SHP77 treated with DMSO at 0.1 percent for 48 hours (cell line): ENCODE measurements around the gene CRTC3.

Experiments used
- DNase-seq: peaks from one replicate; lab custom pipeline; 2025; lab: John Stamatoyannopoulos, UW

The CRTC3 gene

DNA sequence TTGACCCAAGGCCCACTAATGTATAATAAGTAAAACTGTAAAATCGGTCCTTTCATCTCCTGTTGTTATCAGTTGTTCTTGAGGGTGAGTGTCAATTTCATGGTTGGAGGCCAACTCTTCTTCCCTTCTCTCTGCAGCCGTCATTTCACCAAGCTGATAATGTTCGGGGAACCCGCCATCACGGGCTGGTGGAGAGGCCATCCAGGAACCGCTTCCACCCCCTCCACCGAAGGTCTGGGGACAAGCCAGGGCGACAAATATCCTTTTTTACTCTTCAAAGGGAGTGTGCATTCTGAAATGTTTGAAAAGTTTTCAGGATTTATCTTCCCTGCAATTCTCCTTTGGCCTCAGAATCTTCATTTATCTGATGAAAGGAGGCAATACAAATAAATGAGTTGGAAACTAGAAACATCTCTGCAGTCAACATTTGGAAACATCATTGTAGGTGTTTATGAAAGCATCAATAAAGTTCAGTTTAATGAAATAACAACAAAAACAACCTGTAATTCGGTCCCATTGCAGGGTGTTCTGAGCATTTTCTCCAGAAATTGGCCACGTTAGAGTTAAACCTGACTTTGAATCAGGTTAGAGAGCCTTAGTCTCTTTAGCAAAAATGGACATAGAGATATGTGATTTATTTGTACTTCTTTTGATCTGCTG is 63.9 kb downstream of the CRTC3 start:
- no peak for DNase-seq

DNA sequence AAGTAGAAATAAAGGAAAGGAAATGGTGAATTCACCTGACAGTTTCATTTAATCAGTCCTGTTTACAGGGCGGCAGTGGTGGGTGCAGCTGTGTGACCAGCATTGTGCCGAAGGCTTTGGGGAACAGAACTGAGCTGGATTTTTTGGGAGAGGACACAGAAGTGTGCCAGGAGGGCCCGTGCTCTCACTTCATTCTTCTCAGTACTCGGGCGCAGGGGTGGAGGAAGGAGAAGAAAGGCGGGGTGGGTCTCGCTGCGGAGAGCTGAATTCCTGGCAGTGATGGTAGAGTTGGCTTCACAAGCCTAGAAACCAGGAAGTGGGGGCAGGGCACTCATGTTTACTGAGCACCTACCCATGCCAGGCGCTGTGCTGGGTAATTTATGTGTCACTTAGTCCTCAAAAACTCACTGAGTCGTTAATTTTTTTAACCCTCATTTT is 64.6 kb downstream of the CRTC3 start:
- DNase-seq, result peak; percentile 77

DNA sequence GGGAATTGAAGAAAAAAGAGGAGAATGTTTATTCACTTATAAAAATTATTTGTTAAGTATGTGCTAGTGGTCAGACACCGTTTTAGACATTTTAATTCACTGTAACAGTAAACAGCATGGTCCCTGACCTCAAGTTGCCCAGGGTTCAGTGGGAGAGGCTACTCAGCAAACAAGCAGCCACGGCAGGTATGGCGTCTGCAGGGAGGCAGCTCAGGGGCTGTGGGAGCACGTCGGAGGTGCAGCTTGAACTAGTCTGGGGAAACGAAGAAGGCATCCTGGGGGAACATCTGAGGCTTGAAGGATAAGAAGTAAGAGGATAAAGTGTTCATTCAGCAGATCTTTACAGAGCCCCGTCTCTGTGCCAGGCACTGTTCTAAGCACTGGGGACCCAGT is 66.0 kb downstream of the CRTC3 start:
- no peak for DNase-seq

DNA sequence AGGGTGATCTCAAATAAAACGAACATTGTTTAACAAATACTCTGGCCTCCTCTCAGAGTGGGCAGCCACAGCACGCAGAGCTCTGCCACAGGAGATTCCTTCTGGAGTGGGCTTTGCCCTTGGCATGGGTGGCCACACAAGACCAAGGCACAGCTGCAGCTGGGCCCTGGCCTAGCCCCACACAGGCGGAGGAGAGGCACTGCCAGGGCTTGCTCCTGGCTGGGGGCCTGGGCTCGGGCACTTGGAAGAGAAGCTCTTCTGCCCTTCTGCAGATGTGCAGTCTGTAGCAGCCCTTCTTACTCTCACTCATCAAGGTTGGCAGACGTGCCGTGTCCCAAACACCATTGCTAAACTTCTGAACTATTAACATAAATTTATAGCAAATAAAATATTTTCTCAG is 67.2 kb downstream of the CRTC3 start:
- no peak for DNase-seq

DNA sequence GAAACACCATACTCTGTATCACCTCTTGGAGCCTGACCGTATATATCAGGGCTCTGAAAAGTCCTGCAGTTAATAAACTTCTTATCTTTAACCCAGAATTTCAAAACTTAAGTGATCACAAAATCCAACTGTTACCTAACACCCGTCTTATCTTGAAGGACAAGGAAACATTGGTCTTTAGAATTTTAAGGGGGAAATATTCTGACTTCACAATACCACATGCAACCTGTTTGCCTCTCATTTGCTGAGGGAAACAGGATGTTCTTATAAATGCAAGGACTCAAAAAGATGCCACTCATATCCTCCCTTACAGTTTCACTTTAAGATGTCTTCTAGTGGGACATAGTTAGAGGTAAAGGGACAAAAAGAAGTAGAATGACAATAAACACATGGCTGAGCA is 67.9 kb downstream of the CRTC3 start:
- DNase-seq, result no peak

DNA sequence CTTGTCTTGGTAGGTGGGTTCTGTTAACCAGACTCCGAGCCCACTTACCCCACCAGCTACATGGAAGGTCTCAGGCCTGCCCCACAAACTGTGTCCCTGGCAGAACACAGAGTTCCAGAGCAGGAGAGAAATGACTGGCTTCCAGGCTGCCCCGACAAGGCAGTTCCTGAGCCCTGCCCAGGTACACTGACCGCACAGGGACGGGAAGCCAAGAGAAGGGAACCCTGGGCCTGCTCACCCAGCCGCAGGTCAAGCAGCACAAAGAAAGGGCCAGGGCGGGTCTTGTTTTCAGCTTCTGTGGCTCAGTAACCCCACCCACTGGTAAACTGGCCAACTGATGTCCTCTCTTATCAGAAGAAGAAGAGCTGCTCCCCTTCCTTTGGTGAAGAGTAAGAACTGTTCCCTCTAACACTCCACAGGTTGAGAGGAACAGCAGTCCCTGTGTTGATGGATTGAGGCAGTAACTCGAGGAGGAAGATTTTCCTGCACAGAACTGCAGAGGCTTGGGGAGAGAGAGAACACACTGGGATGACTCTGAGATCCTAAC is 68.4 kb downstream of the CRTC3 start:
- no peak for DNase-seq

DNA sequence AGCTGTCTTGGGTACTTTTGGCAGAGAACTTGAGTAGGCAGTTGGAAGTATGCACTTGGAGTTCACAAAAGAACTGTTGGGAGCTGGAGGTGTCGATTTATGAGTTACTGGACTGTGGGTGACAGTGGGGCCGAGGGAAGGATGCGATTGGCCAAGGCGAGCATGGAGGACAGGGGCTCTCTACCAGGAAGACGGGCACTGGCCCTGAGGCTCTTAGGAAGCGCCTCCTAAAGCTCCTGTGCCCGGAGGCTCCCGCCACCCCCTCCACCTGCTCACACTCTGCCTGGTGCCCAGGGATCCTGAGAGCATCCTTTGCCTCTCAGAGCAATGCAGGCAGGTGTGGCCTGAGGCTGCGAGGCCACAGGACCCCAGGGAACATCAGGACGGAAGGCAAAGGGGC is 69.0 kb downstream of the CRTC3 start:
- no peak for DNase-seq

DNA sequence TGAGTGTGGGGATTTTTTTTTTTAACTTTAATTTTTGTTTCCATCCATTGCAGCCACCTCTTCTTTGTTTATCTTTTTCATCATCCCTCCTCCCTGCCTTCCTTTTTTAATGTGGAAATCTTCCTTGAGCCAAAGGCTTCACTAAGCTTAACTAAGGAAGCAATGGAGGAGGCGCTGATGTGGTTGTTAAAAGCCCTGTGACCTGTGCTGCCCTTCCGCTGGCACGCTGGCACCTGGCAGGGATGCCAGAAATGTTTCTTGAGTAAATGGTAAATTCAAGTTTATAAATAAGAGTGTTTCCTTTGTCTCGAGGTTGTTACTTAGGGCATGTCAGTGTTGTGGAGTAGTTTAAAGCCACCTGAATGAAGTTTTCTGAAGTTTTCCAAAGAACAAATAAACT is 69.4 kb downstream of the CRTC3 start:
- no peak for DNase-seq

DNA sequence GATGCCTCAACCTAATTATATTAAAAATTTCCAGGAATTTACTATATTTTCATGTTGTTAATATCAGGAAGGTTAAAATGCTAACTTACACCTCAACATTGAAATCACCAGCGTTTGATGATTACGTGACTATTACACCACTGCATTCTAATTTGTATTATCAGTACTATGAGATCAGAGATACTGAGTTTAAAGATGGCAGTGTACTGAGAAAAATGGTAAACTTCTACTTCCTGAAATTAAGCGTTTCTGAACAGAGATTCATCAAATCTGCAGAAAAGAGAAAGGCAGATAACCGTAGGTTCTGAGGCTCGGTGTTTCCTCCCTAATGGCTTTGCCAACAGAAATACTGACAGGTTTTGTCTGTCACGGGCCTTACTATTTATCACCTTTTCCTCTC is 69.9 kb downstream of the CRTC3 start:
- no peak for DNase-seq

DNA sequence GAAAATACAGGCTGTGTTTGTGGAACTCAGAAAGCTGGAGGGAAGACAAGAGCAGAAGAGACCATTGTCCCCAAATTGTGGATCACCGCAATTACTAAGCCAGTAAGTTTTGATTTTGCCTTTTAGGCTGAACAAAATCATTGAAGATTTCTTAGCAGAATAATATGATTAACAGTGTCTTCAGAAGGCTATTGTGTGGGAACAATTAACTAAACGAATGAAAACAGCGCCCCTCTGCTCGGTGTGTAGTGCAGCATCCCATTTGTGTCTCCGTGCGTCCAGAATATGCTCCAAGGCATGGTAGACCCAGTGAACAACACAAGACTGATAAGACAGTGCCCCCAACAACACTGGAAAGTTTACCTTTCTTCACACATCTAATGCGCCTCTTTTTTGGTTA is 71.2 kb downstream of the CRTC3 start:
- DNase-seq, result no peak

DNA sequence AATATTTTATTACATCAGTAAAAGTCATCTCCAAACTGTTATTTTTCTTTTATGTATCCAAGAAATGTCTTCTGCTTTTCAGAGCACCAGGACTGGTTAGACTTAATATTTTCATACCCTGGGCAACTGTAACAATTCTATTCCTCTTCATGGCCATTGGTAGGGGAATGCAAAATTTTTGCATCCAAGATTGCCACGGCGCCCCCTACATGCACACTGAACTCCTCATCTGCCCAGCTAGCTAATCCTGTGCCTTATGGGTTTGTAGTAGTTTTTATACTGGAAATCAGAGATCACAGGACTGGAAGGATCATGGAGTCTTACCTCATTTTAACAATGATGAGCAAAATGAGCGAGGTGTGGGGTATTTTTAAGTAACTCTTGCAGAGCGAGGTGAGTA is 74.2 kb downstream of the CRTC3 start:
- DNase-seq, result no peak

DNA sequence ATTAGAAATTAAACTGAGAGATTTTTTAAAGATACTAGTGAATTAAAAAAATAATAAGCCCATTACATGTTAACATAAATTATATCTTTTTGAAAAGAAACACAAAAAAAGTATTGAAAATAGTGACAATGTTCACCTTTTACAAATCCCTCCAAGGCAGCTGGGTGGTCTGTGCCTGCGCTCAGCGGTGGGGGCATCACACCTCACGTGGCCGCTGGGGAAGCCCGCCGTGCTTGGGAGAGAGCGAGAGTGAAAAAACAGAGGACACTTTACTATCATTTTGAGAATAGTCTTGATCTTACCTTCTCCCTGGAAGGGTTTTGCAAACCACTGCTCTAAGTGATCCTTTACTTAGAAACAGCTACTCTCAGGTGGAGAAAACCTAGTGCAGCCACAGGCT is 76.9 kb downstream of the CRTC3 start:
- no peak for DNase-seq

DNA sequence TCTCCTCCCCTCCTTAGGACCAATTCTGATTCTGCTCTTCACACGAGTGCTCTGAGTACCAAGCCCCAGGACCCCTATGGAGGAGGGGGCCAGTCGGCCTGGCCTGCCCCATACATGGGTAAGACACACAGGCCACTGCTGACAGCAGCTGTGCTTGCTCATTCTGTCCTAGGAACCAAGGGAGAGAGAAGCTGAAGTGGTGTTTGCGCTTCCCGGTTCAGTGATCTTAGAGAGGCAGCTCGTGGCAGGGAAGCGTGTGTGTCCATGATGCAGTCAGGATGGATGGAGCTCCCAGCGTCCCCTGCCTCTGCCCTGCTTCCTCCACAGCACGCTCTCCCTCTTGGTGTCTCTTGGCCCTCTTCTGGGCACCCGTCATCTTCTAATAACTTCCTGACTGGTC is 77.6 kb downstream of the CRTC3 start:
- peak; percentile 79 for DNase-seq

DNA sequence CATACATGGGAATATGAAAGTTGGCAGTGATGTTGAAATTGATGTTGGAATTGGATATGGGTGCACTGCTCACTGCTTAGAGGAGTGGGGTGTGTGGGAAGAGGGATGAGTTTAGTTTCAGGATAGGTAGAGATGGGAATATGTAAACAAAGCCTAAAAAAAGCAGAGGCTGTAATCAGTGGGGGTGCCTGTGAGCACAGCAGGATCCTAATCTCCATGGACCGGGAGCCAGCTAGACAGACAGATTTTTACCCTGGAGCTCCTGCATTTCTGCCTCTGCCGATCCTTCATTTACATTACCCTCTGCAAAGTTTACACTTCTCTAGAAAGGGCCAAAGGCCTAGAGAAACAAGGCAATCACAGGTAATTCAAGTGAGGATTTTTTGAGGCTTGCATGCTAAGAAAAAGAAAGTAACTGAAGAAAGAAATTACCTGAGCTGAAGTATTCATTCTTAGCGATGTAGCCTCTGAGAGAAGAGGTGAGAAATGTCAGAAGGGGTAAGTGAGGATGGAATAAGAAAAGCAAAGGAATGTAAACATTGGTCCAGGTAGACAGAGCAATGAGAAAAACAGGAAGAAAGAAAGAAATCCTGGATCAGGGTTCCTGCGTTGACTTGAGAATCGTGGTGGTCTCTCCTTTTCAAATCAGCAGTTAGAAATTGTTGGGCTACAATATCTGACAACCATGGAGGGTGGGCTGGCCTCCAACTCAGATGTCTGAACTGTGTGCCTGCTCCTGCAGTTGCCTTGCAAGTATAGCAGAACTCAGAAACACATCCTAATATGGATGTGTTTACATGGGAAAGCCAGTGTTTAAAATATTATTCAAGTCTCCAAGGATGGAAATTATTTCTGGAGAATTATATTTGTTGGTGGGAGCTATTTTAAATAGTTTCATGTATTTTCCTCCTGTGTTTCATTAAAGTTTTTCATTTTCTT is 79.8 kb downstream of the CRTC3 start:
- DNase-seq, result no peak

DNA sequence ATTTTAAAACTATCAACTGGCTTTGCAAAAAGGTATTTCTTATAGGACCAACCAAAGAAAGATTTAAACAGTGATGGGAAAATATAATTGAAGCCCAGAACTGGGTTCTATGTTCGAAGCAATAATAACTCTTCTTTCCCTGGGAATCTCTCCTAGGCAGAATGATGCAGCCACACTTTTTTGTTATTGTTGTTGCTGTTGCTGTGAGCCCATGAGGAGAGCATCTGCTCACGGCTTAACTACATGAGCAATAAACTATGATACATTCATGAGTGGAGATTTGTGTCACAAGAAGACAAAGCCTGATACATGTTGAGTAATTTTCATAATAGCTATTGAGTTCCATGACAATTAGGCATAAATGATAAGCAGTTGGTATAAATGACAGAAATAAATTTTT is 80.5 kb downstream of the CRTC3 start:
- DNase-seq, result no peak

DNA sequence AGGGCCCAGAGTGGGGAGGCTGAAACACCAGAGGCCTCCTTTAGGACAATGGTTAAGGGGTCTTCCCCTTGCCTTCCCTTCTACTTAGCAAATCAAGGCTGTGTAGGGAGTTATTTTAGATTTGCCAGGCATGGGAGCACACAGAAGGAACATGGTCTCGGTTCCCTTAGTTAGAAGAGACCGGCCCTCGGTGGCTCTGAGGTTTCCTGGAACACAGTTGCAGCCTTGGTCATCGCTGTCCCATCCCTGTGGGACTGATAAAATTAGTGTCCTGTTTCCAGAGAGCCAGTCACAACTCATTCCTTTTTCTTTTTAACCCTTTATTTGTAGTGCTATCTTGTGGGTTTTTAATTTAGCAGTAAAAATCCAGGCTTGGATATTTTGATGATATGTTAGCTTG is 81.4 kb downstream of the CRTC3 start:
- DNase-seq, result no peak

DNA sequence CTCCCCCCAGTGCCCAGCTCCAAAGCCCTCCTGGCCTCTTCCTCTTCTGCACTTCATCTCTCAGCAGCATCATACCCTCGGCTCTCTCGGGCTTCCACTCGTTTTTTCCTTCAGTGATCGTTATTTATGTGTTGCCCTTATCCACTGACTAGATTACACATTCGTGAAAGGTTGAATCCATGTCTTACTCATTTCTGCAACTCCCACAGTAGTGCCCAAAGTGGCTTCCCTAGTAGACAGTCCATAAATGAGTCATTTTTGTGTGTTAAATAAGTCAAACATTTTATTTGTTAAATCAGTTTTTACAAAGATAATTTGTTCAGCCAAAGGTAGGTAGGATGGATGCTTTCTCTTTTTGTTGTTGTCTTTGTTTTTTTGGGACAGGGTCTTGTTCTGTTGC is 87.4 kb downstream of the CRTC3 start:
- DNase-seq, result no peak

DNA sequence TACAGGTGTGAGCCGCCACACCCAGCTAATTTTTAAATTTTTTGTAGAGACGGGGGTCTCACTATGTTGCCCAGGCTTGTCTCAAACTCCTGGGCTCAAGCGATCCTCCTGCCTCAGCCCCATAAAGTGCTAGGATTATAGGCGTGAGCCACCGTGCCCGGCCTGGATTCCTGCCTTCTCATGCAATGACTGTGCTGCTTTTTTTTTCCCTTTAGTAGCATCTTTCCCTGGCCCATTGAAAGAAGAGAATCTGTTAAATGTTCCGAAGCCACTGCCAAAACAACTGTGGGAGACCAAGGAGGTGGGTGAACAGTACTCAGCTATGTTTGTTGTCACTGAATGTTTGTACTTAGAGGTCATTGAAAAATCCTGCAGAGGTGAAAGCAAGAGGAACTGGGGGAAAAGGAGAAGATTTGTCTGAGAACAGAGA is 88.0 kb downstream of the CRTC3 start:
- no peak for DNase-seq

DNA sequence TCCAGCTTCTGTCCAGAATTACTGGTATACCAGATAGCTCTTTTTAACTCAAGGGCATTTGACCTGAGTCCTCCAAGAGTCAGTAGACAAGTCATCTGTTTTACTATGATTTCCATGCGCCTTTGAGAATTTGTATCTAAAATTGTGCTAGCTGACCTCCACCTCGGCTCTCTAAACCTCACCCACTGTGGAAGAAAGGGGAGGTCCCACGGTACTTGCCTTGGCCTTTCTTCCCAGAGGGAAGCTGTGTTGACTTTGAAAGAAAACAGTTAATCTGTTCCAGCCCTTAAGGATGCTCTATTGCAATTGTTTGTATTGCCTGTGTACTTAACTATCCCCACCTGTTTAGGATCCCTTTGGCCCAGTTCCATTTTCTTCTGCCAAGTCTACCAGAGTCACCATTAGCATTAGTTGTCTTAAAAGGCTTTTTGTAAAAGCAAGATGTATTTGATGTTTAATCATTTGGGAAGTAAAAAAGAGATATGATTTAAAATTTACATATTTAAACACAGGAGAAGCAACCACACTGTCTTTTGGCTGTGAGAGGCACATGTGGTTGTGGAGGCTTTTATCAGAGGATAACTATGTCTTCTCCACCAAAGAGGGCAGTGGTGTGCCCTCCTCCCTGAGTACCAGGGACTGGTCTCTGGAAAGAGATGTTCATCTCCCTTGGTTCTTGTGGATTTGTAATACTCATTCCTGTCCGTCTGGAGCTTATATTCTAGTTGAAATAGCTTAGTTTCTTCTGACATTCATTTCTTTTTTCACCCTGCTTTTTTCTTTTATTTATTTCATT is 88.8 kb downstream of the CRTC3 start:
- peak; percentile 32 for DNase-seq

DNA sequence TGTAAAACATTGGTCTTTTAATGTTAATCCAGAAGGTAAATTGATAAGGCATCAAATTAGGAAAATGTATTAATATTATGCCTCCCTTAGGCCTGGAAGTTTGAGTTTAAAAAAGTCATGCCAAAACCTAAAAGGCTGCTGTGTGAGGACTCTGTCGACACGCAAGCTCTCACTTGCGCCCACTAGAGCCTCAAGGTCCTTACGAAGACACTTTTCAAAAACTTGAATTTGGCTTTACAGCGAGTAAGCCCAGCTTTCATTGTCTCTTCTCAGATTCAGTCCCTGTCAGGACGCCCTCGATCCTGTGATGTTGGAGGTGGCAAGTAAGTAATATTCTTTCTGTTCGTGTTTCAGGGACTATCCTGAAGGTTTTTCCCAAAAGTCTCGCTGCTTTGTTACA is 89.7 kb downstream of the CRTC3 start:
- no peak for DNase-seq

DNA sequence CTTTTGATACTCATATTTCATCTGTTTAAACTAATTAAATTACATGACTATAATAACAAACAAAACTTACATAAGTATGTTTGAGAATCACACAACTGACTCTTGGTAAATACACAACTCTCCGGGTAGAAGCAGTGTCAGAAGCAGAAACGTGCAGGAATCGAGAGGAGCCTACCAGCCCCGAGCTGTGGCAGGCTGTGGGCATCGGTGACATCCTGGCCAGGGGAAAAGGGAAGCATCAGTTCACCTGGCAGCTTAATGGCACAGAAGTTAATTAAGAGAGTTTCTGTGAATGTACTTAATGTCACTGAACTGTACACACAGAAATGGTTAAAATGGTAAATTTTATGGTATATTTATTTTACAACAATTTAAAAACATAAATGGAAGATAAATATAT is 90.2 kb downstream of the CRTC3 start:
- DNase-seq, result no peak

DNA sequence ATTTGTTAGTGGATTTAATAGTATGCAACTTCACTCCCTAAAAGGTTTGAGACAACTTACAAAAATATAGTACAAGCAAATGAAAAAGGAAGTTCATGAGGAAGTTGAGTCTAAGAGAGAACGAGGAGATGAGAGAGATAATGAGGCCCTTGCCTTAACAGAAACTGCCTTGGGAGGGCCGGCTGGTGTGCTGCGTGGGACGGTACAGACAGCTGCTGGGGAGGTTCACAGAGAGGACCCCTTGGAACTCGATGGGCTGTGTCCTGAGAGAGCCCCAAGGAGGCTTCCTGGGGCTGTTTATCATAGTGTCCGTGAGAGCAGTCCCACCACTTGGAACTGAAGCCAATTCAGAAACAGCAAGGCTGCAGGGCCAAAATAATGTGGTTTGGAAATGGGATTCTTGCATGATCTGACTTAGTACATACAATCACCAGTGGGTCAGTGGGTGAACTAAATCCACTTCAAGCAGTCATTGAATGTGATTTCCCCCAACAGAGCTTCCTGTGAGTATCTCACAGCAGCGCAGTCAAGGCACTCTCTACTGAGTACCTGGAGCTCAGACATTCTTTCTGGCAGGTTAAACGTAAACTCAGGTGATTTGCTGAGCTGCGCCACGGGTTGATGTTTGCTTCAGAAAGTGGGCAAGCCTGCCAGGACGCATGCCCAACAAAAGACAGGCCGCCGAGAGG is 90.8 kb downstream of the CRTC3 start:
- no peak for DNase-seq
